Fibroblast of lung (primary cell): ENCODE results near the gene ZBTB32. TPM values are rescaled to one million over a fixed set of nuclear protein-coding genes. Genes with fewer than 3 reads are reported as not detected.

Experiments used
- DNase-seq, 2 donors: peaks; one replicate each; pipeline versions ENCODE4 v3.0.0 to v3.0.0-alpha.2; 2010; ENCODE audit warnings: low read depth in 2 of 2
- H2AFZ ChIP-seq: 2 replicates; pipeline ENCODE4 v1.5.1; 2012; ENCODE audit warnings: low read length, control low read depth, inconsistent platforms
- H3K27ac ChIP-seq: 2 replicates; pipeline ENCODE4 v1.5.1; 2011; ENCODE audit warnings: low read length, control low read depth; ENCODE audit not compliant: insufficient read depth
- H3K27me3 ChIP-seq: 2 replicates; pipeline ENCODE4 v1.5.1; 2011; ENCODE audit warnings: mild to moderate bottlenecking, low read length; ENCODE audit not compliant: control insufficient read depth, insufficient read depth
- H3K36me3 ChIP-seq: 2 replicates; pipeline ENCODE4 v1.5.1; 2011; ENCODE audit warnings: low read length; ENCODE audit not compliant: control insufficient read depth, insufficient read depth
- H3K4me1 ChIP-seq: 2 replicates; pipeline ENCODE4 v1.5.1; 2011; ENCODE audit warnings: low read length; ENCODE audit not compliant: control insufficient read depth, insufficient read depth; ENCODE audit errors: extremely low read depth
- H3K4me2 ChIP-seq: 2 replicates; pipeline ENCODE4 v1.5.1; 2011; ENCODE audit warnings: low read length, control low read depth; ENCODE audit not compliant: insufficient read depth; ENCODE audit errors: extremely low read depth
- H3K4me3 ChIP-seq, 4 experiments: fragments of 200-600 bp in 1 of 4; sonication (generic) in 1 of 4; replicated peaks in 1 of 4; 2 replicates each; pipeline ENCODE4 v1.5.1; 2011 to 2016; ENCODE audit warnings: low read length in 4 of 4, low read depth in 3 of 4, mild to moderate bottlenecking in 3 of 4, control low read depth in 2 of 4, inconsistent platforms in 1 of 4, mixed read lengths in 1 of 4; ENCODE audit not compliant: insufficient read depth in 1 of 4; ENCODE audit errors: control extremely low read depth in 1 of 4
- H3K79me2 ChIP-seq: 2 replicates; pipeline ENCODE4 v1.5.1; 2012; ENCODE audit warnings: mild to moderate bottlenecking, low read length, inconsistent platforms; ENCODE audit not compliant: control insufficient read depth, insufficient read depth
- H3K9ac ChIP-seq: 2 replicates; pipeline ENCODE4 v1.5.1; 2011; ENCODE audit warnings: mild to moderate bottlenecking, low read length, control low read depth; ENCODE audit not compliant: insufficient read depth
- H3K9me3 ChIP-seq: 2 replicates; pipeline ENCODE4 v1.5.1; 2012; ENCODE audit warnings: low read depth, low read length; ENCODE audit not compliant: control insufficient read depth, insufficient read depth
- H4K20me1 ChIP-seq: 2 replicates; pipeline ENCODE4 v1.5.1; 2011; ENCODE audit warnings: low read length; ENCODE audit not compliant: control insufficient read depth, insufficient read depth; ENCODE audit errors: extremely low read depth
- EZH2 ChIP-seq: IDR thresholded peaks from 2 replicates; pipeline ENCODE4 v1.5.1; 2012; ENCODE audit warnings: low read length, control low read depth, mild to moderate bottlenecking; ENCODE audit errors: missing control alignments
- polyA plus RNA-seq, 2 donors: library from polyadenylated mRNA; depleted of rRNA in 1 of 2; stranded (reverse) in 1 of 2; unstranded in 1 of 2; fragments of >200 nt; gene quantifications; 2 replicates each; pipeline ENCODE4 v1.2.1, GENCODE V29; 2011 to 2012; ENCODE audit warnings: missing spikeins in 1 of 2
- total RNA-seq: library from RNA; depleted of rRNA; stranded (reverse); fragments of >200 nt; gene quantifications from 2 replicates; pipeline ENCODE4 v1.2.1, GENCODE V29; 2014
- TF ChIP-seq, protein P1 (sequence below), 2 donors: IDR thresholded peaks in 1 of 2; conservative IDR thresholded peaks in 1 of 2; 1 replicate in 1 of 2; 2 replicates in 1 of 2; pipeline ENCODE4 v1.5.1; 2011 to 2012; ENCODE audit warnings: low read length in 2 of 2, control low read depth in 1 of 2, inconsistent platforms in 1 of 2, low read depth in 1 of 2, mild to moderate bottlenecking in 1 of 2

ZBTB32 gene
- total and polyA plus RNA-seq, 2 donors (not counting 1 experiment from before 2014, with no cell fraction given) = not detected

DNA sequence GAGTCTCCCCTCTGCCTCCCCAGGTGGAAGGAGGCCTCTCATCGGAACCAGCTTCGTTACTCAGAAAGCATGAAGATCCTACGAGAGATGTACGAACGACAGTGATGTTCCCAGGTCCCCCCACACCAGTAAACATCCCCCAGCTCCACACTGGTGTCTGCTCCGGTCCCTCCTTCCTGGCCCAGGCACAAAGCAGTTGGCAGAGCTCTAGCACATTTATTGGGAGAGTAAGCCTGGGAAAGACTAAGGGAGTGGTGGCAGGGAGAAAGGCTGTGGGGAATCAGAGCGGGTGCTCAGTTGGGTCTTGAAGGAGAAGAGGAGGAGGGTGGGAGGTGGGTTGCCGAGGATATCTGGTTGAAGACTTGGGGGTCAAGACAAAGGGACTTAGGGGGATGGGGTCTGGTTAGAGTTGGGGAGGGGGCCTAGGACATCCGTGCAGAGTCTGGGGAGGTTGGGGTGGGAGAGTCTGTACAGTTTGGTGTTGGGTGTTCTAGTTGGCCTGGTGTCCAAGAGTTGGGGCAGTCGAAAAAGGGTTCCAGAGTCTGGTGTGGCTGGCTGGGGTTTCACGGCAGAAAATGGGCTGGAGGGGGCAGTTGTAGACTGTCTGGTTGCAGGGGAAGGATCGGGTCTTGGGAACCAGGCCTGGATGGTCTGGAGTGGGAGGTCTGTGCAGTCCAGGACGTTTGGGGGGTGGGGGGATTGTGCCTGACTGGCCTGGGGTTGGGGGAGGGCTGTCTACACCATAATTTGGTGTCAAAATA, 50.2 kb downstream of the ZBTB32 start:
- peaks cover 24% of the 10 kb centered on the region for H3K79me2 ChIP-seq
- no peaks in the 10 kb centered on the region for H3K9me3 ChIP-seq
- H2AFZ ChIP-seq = no peak overlapping the region
- peak overlapping the region in 2 of 4 experiments; percentile 49 to 83 for H3K4me3 ChIP-seq
- peak overlapping the region; percentile 99 for H3K27ac ChIP-seq
- peaks cover 23% of the 10 kb centered on the region for H3K36me3 ChIP-seq
- no peaks in the 10 kb centered on the region for H4K20me1 ChIP-seq
- no peaks in the 10 kb centered on the region for H3K27me3 ChIP-seq
- DNase-seq = peak in 1 of 2 donors; percentile 24
- TF ChIP-seq, protein P1, sequence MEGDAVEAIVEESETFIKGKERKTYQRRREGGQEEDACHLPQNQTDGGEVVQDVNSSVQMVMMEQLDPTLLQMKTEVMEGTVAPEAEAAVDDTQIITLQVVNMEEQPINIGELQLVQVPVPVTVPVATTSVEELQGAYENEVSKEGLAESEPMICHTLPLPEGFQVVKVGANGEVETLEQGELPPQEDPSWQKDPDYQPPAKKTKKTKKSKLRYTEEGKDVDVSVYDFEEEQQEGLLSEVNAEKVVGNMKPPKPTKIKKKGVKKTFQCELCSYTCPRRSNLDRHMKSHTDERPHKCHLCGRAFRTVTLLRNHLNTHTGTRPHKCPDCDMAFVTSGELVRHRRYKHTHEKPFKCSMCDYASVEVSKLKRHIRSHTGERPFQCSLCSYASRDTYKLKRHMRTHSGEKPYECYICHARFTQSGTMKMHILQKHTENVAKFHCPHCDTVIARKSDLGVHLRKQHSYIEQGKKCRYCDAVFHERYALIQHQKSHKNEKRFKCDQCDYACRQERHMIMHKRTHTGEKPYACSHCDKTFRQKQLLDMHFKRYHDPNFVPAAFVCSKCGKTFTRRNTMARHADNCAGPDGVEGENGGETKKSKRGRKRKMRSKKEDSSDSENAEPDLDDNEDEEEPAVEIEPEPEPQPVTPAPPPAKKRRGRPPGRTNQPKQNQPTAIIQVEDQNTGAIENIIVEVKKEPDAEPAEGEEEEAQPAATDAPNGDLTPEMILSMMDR (conservative IDR thresholded peaks at IDR 0.05 in 1 of 2, IDR thresholded peaks at IDR 0.05 in 1 of 2; ENCODE audit: low read depth in 1 of 2, low read length in 2 of 2) = no peak
- TF ChIP-seq EZH2 = no peak
- H3K4me2 ChIP-seq = no peak overlapping the region
- H3K9ac ChIP-seq = peak overlapping the region; percentile 94
- peaks cover 17% of the 10 kb centered on the region for H3K4me1 ChIP-seq

DNA sequence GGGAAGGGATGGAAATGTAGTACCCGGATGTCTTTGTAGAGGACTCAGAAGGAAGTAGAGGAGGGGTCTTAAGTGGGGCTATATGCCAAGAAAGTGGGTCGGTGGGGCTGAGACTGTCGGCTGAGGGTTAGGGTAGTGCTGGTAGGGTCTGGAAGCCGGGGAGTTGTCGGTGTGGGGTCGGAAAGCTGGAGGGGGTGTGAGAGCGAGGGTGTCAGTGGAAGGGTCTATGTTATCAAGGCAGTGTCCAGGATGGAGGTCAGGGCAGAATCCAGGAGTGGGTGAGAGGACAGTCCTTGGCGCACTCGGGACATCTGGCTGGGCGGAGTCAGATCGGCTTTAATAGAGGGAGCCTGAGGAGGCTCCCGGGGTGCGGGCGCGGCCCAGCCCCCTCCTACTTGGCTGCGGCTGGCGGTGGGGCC, 50.8 kb downstream of the ZBTB32 start:
- peak overlapping the region; percentile 25 to 83 (median 38) for H3K4me3 ChIP-seq
- peak overlapping the region; percentile 85 for H3K4me2 ChIP-seq
- peak overlapping the region; percentile 99 for H3K27ac ChIP-seq
- TF ChIP-seq, protein P1 (conservative IDR thresholded peaks at IDR 0.05 in 1 of 2, IDR thresholded peaks at IDR 0.05 in 1 of 2; ENCODE audit: low read depth in 1 of 2, low read length in 2 of 2) = no peak
- no peak for TF ChIP-seq EZH2
- peaks cover 26% of the 10 kb centered on the region for H3K36me3 ChIP-seq
- no peak for DNase-seq
- no peak overlapping the region for H2AFZ ChIP-seq
- no peaks in the 10 kb centered on the region for H3K9me3 ChIP-seq
- peak overlapping the region; percentile 94 for H3K9ac ChIP-seq
- no peaks in the 10 kb centered on the region for H3K27me3 ChIP-seq
- peaks cover 24% of the 10 kb centered on the region for H3K79me2 ChIP-seq
- peaks cover 17% of the 10 kb centered on the region for H3K4me1 ChIP-seq
- no peaks in the 10 kb centered on the region for H4K20me1 ChIP-seq

DNA sequence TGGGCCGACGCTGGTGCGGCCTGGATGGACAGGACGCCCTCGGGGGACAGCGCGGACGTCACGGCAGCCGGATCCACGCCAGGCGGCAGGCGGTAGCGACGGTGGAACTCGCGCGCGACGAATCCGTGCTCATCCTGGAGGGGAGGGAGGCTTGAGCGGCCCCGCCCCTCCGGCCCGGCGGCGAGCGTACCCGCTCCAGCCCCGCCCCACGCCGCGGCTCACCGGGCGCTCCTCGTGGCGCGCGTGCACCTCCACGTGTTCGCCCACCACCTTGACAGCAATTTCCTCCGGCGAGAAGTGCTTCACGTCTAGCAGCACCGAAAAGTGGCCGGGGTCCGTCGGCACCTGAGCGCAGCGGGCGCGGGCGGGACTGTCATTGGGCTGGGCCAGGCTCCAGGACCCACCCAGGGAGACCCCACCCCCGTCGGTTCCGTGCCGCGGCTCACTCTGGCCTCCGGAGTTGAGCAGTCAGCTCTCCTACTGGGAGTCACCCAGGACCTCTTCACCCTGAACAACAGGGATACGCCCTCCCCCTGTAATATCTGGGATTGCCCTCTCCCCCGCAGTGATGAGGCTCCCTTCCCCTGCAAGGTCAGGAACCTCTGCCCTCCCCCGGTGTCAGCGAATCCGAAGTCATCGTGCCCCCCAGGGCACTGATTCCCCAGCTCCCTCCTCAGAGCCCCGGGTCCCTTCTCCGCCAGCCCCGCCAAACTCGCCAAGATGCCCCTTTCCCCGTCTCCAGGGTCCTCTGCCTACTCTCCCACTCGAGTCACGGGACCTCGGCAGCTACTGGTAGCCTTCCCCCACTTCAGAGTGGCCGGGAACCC, 51.4 kb downstream of the ZBTB32 start:
- H3K4me3 ChIP-seq = peak overlapping the region; percentile 69 to 87 (median 78)
- H3K4me1 ChIP-seq = peaks cover 17% of the 10 kb centered on the region
- peak overlapping the region; percentile 99 for H3K27ac ChIP-seq
- H4K20me1 ChIP-seq = no peaks in the 10 kb centered on the region
- H2AFZ ChIP-seq = no peak overlapping the region
- H3K9ac ChIP-seq = peak overlapping the region; percentile 94
- no peaks in the 10 kb centered on the region for H3K9me3 ChIP-seq
- peak overlapping the region; percentile 91 for H3K4me2 ChIP-seq
- H3K36me3 ChIP-seq = peaks cover 27% of the 10 kb centered on the region
- peak in 1 of 2 donors; percentile 86 for DNase-seq
- no peaks in the 10 kb centered on the region for H3K27me3 ChIP-seq
- H3K79me2 ChIP-seq = peaks cover 22% of the 10 kb centered on the region
- no peak for TF ChIP-seq EZH2
- TF ChIP-seq, protein P1 (conservative IDR thresholded peaks at IDR 0.05 in 1 of 2, IDR thresholded peaks at IDR 0.05 in 1 of 2; ENCODE audit: low read depth in 1 of 2, low read length in 2 of 2) = no peak
